ENCODE measurements around the gene NT5C3B. TPM values are rescaled to one million over a fixed set of nuclear protein-coding genes. Genes with fewer than 3 reads are reported as not detected.
"Not testable (repeated sequence)": the region's sequence is repeated elsewhere in the genome, so short reads cannot be mapped to it uniquely, and the experiment has no call there.

Gene NT5C3B
- total and polyA plus RNA-seq, 2 experiments from 2014 or later = 164 to 222 TPM

- peaks cover 7% of the 10 kb centered on the region for H3K4me1 ChIP-seq (ENCODE audit: low read depth)
- no peak for TF ChIP-seq CTCF (IDR thresholded peaks at IDR 0.05; ENCODE audit: low read depth, low read length)
- peak overlapping the region; percentile 80 for H3K4me3 ChIP-seq
- no peak overlapping the region for H3K27ac ChIP-seq
- DNase-seq (ENCODE audit: low read depth in 1 of 2, low spot score in 1 of 2) = no peak
- no peaks in the 10 kb centered on the region for H3K9me3 ChIP-seq (ENCODE audit: low read depth)
- H3K36me3 ChIP-seq = peaks cover 9% of the 10 kb centered on the region
- no peaks in the 10 kb centered on the region for H3K27me3 ChIP-seq
Observed at GRCh38 chr17:41836550-41837196, 641 bp upstream of the NT5C3B start.

- DNase-seq (ENCODE audit: low read depth in 1 of 2, low spot score in 1 of 2) = no peak
- Histone ChIP-seq H3K27me3 (no peaks in the 10 kb centered on the region), H3K4me3 (peak overlapping the region; percentile 80), H3K9me3 (ENCODE audit: low read depth) (no peaks in the 10 kb centered on the region), H3K36me3 (peaks cover 19% of the 10 kb centered on the region), H3K4me1 (ENCODE audit: low read depth) (peaks cover 7% of the 10 kb centered on the region), H3K27ac (no peak overlapping the region)
- TF ChIP-seq CTCF (IDR thresholded peaks at IDR 0.05; ENCODE audit: low read depth, low read length) = no peak
Observed at GRCh38 chr17:41835214-41835799, 725 bp downstream of the NT5C3B start.

- not testable (repeated sequence) for DNase-seq (ENCODE audit: low read depth in 1 of 2, low spot score in 1 of 2); H3K9me3 ChIP-seq (ENCODE audit: low read depth); H3K4me3 ChIP-seq; H3K4me1 ChIP-seq (ENCODE audit: low read depth); H3K27me3 ChIP-seq; H3K27ac ChIP-seq
- H3K36me3 ChIP-seq = peaks cover 45% of the 10 kb centered on the region
Observed at GRCh38 chr17:41829961-41830360, 6.1 kb downstream of the NT5C3B start.

- Histone ChIP-seq H3K27me3 (no peaks in the 10 kb centered on the region), H3K4me3 (no peak overlapping the region), H3K9me3 (ENCODE audit: low read depth) (no peaks in the 10 kb centered on the region), H3K4me1 (ENCODE audit: low read depth) (no peaks in the 10 kb centered on the region), H3K27ac (no peak overlapping the region), H3K36me3 (peaks cover 26% of the 10 kb centered on the region)
- no peak for DNase-seq (ENCODE audit: low read depth in 1 of 2, low spot score in 1 of 2)
- no peak for TF ChIP-seq CTCF (IDR thresholded peaks at IDR 0.05; ENCODE audit: low read depth, low read length)
Observed at GRCh38 chr17:41825175-41825845, 10.7 kb downstream of the NT5C3B start.

- Histone ChIP-seq H3K4me3 (no peak overlapping the region), H3K27me3 (no peaks in the 10 kb centered on the region), H3K9me3 (ENCODE audit: low read depth) (no peaks in the 10 kb centered on the region), H3K27ac (peak overlapping the region; percentile 39), H3K36me3 (peaks cover 21% of the 10 kb centered on the region), H3K4me1 (ENCODE audit: low read depth) (no peaks in the 10 kb centered on the region)
- no peak for TF ChIP-seq CTCF (IDR thresholded peaks at IDR 0.05; ENCODE audit: low read depth, low read length)
- DNase-seq (ENCODE audit: low read depth in 1 of 2, low spot score in 1 of 2) = no peak
Observed at GRCh38 chr17:41824086-41824485, 11.9 kb downstream of the NT5C3B start.

GRCh38 chr17:41823580-41823979 lies 12.5 kb downstream of the NT5C3B start:
- no peaks in the 10 kb centered on the region for H3K9me3 ChIP-seq (ENCODE audit: low read depth)
- peaks cover 18% of the 10 kb centered on the region for H3K36me3 ChIP-seq
- no peak overlapping the region for H3K4me3 ChIP-seq
- H3K4me1 ChIP-seq (ENCODE audit: low read depth) = no peaks in the 10 kb centered on the region
- TF ChIP-seq CTCF (IDR thresholded peaks at IDR 0.05; ENCODE audit: low read depth, low read length) = no peak
- no peaks in the 10 kb centered on the region for H3K27me3 ChIP-seq
- peak overlapping the region; percentile 47 for H3K27ac ChIP-seq
- DNase-seq (ENCODE audit: low read depth in 1 of 2, low spot score in 1 of 2) = no peak
